ENCODE measurements around the gene POLR1F.

- TF ChIP-seq CTCF (IDR thresholded peaks at IDR 0.05; ENCODE audit: insufficient read depth, low read length, poor library complexity, severe bottlenecking) (no peak), EZH2phosphoT487 (conservative IDR thresholded peaks at IDR 0.05; ENCODE audit: low read length) (no peak)
Measured at GRCh38 chr7:19692111-19692828, 16.6 kb downstream of the POLR1F start.

All from SU-DHL-6 (cell line).